Esophagus squamous epithelium (tissue), 5 donors: ENCODE measurements around the gene SLC27A1. TPM values are rescaled to one million over a fixed set of nuclear protein-coding genes. Genes with fewer than 3 reads are reported as not detected.
A peak's percentile ranks its signal among the peaks of the same experiment; 100 is the strongest.

Source experiments
- DNase-seq: peaks from one replicate; lab custom pipeline; 2025; lab: John Stamatoyannopoulos, UW
- H3K27ac ChIP-seq, 4 donors: fragments of 200-600 bp; sonication (generic); one replicate each; pipeline ENCODE4 v1.5.1; 2016 to 2019; ENCODE audit warnings: mild to moderate bottlenecking in 1 of 4
- H3K27me3 ChIP-seq, 4 donors: fragments of 200-600 bp; sonication (generic); 1 replicate in 3 of 4; 2 replicates in 1 of 4; pipeline versions ENCODE4 v1.5.1 to v1.6.0; 2017 to 2021; ENCODE audit warnings: antibody characterized with exemption in 1 of 4
- H3K36me3 ChIP-seq, 3 donors: fragments of 200-600 bp; sonication (generic); one replicate each; pipeline ENCODE4 v1.5.1; 2016 to 2019
- H3K4me1 ChIP-seq, 3 donors: fragments of 200-600 bp; sonication (generic); one replicate each; pipeline ENCODE4 v1.5.1; 2017 to 2019
- H3K4me3 ChIP-seq, 4 donors: fragments of 200-600 bp; sonication (generic); 1 replicate in 3 of 4; 2 replicates in 1 of 4; pipeline ENCODE4 v1.5.1; 2016 to 2019; ENCODE audit warnings: mild to moderate bottlenecking in 2 of 4, moderate library complexity in 1 of 4
- H3K9me3 ChIP-seq, 3 donors: fragments of 200-600 bp; sonication (generic); one replicate each; pipeline ENCODE4 v1.5.1; 2016 to 2019
- POLR2A ChIP-seq, 4 donors: fragments of 450-650 bp; IDR thresholded peaks; one replicate each; pipeline ENCODE4 v1.6.1; 2017; ENCODE audit warnings: antibody characterized with exemption in 4 of 4, mild to moderate bottlenecking in 4 of 4, moderate library complexity in 3 of 4
- WGBS, 2 donors: methylation state at CpG; one replicate each; pipeline ENCODE4 v1.1.5; 2018; 5-methylcytosine and 5-hydroxymethylcytosine counted together
- intact Hi-C: fragments of 100-400 bp; cut with DNase I; formaldehyde crosslinking; loops from one replicate; pipeline ENCODE4 v1.15.0; 2022
- total RNA-seq, 4 donors: library from RNA; depleted of rRNA; stranded (reverse); fragments of >200 nt; gene quantifications; one replicate each; pipeline ENCODE4 v1.1.0, GENCODE V29; 2016
- TF ChIP-seq, protein P1 (sequence below), 6 experiments: fragments of 450-650 bp in 4 of 6; fragments of 200-600 bp in 2 of 6; sonication (generic) in 2 of 6; IDR thresholded peaks; one replicate each; pipeline ENCODE4 v1.5.1; 2016 to 2019; ENCODE audit warnings: antibody characterized with exemption in 6 of 6, mild to moderate bottlenecking in 4 of 6, moderate library complexity in 4 of 6
- donor health status: DM: yes; HTN: yes; CAD: no.

The SLC27A1 gene
- total RNA-seq, 4 donors from 2014 or later: 4.1 to 19.5 (median 8.7) TPM

- TF ChIP-seq, protein P1, sequence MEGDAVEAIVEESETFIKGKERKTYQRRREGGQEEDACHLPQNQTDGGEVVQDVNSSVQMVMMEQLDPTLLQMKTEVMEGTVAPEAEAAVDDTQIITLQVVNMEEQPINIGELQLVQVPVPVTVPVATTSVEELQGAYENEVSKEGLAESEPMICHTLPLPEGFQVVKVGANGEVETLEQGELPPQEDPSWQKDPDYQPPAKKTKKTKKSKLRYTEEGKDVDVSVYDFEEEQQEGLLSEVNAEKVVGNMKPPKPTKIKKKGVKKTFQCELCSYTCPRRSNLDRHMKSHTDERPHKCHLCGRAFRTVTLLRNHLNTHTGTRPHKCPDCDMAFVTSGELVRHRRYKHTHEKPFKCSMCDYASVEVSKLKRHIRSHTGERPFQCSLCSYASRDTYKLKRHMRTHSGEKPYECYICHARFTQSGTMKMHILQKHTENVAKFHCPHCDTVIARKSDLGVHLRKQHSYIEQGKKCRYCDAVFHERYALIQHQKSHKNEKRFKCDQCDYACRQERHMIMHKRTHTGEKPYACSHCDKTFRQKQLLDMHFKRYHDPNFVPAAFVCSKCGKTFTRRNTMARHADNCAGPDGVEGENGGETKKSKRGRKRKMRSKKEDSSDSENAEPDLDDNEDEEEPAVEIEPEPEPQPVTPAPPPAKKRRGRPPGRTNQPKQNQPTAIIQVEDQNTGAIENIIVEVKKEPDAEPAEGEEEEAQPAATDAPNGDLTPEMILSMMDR (IDR thresholded peaks at IDR 0.05): no peak
- TF ChIP-seq POLR2A (IDR thresholded peaks at IDR 0.05): no peak
Observed at GRCh38 chr19:17486545-17487240, 16.4 kb downstream of the SLC27A1 start.

DNA sequence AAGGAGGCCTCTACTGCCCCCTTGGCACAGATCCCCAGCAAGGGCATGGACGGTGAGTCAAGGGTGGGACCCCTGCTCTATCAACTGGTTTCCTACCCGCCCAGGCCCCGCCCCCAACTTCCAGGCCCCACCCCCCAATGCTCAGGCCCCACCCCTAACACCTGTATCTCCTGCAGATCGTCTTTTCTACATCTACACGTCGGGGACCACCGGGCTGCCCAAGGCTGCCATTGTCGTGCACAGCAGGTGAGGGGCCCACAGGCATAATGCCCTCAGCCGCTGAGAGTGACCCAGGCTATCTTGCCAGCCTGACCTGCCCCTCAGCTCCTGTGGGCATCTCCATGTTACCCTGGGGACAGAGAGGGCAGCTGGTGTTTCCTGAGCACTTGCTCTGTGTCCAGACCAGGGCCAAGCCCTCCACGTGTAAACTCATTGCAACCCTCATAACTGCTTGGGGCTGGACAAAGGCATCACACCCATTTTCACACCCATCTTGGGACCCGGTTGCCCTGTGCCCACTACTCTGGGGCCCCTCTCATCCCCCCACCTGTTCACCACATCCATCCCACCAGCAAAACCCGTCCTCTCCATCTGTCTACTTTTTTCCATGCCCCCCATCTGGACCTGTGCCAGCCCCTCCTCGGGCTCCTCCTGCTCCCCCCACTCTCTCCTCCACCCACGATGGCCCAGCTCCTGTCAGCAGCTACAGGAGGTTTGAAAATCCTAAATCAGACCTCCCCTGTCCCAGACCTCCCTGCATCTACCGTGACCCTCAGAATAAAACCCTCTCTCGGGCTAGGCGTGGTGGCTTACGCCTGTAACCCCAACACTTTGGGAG, 17.2 kb downstream of the SLC27A1 start:
- no peak for DNase-seq
- Histone ChIP-seq H3K4me3 (no peak overlapping the region), H3K27ac (no peak overlapping the region), H3K9me3 (no peaks in the 10 kb centered on the region), H3K4me1 (peaks cover 0 to 26% (median 12%) of the 10 kb centered on the region in 3 donors), H3K36me3 (peaks cover 0 to 30% (median 0%) of the 10 kb centered on the region in 3 donors), H3K27me3 (no peaks in the 10 kb centered on the region)
- TF ChIP-seq POLR2A (IDR thresholded peaks at IDR 0.05): no peak
- TF ChIP-seq, protein P1 (IDR thresholded peaks at IDR 0.05): no peak
- intact Hi-C loops: no loop called here
- WGBS, 2 donors: 70 to 74% methylated on average over 9 to 11 of the region's 18 CpGs

More at GRCh38 chr19:17486545-17487240, 16.4 kb downstream of the SLC27A1 start:
- Histone ChIP-seq H3K27me3 (no peaks in the 10 kb centered on the region), H3K36me3 (peaks cover 0 to 30% (median 0%) of the 10 kb centered on the region in 3 donors), H3K27ac (no peak overlapping the region), H3K9me3 (no peaks in the 10 kb centered on the region), H3K4me3 (no peak overlapping the region), H3K4me1 (peaks cover 0 to 29% (median 12%) of the 10 kb centered on the region in 3 donors)
- intact Hi-C loops: no loop called here
- DNase-seq: no peak
- WGBS, 2 donors: 100% methylated on average over 3 of the region's 58 CpGs; no CpG with 5 or more reads in 1 of the 2 donors

DNA sequence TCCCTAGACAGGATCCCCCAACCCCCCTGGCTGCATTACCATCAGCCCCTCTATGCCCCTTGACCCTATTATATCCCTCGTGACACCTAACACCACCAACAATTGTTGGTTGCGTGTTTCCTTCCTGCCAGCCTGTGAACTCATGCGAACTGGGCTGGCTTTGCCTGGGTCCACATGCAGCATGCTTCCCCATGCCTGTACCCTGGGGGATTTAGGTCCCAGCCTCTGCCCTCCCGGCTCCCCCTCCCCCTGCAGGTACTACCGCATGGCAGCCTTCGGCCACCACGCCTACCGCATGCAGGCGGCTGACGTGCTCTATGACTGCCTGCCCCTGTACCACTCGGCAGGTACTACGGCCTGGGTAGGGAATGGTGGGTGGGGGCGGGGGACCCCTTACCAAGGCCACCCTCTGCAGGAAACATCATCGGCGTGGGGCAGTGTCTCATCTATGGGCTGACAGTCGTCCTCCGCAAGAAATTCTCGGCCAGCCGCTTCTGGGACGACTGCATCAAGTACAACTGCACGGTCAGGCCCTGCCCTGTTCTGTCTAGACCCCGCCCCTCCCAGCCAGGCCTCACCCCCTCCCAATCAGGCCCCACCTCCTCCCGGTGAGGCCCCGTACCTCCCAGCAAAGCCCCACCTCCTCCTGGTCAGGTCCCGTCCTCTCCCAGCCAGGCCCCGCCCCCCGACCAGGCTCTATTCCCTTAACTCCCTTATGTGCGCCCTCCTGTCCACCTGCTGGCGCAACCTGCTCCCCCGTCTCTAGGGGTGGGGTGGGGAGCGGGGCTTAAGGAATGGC, 18.5 kb downstream of the SLC27A1 start:
- 34 to 62% methylated on average over 13 to 19 of the region's 31 CpGs for WGBS, 2 donors
- Histone ChIP-seq H3K4me1 (peaks cover 0 to 26% (median 12%) of the 10 kb centered on the region in 3 donors), H3K27ac (peak overlapping the region in 3 of 4 donors; percentile 25 to 45 (median 44)), H3K4me3 (peak overlapping the region in 3 of 4 donors; percentile 22 to 40 (median 30)), H3K36me3 (peaks cover 0 to 25% (median 0%) of the 10 kb centered on the region in 3 donors), H3K27me3 (no peaks in the 10 kb centered on the region), H3K9me3 (no peaks in the 10 kb centered on the region)
- intact Hi-C loops: no loop called here
- no peak for TF ChIP-seq POLR2A (IDR thresholded peaks at IDR 0.05)
- TF ChIP-seq, protein P1 (IDR thresholded peaks at IDR 0.05): peak in 2 of 6 experiments; percentile 19 to 28
- no peak for DNase-seq

DNA sequence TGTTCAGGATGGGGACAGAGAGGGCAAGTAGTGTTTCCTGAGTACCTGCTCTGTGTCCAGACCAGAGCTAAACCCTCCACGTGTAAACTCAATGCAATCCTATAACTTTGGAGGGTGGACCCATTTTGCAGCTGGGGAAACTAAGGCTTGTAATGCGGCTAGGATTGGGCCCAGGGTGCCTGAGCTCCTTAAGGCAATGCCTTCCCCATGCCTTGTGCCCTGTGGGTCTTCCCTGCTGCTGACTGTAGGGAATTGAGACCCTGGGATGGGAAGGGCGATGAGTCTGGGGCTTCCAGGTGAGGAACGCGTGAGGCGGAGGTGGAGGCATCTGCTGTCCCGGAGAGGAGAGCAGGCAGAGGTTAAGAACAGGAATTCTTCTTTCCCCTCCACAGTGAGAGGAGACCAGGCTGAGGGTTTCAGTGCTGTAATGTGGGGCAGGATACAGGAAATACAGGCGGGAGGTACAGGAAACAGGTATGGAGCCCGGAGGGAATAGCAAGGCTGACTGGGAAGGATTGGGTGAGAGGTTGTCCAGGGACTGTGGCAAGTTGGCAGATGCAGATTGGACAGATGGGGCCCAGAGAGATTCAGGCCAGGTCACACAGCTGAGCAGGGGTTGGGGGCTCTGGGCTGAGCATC, 19.2 kb downstream of the SLC27A1 start:
- H3K27ac ChIP-seq: peak overlapping the region in 3 of 4 donors; percentile 23 to 45 (median 44)
- no peak overlapping the region for H3K4me3 ChIP-seq
- intact Hi-C loops: no loop called here
- H3K9me3 ChIP-seq: no peaks in the 10 kb centered on the region
- 74 to 87% methylated on average over 7 to 8 of the region's 9 CpGs for WGBS, 2 donors
- no peak for TF ChIP-seq POLR2A (IDR thresholded peaks at IDR 0.05)
- H3K36me3 ChIP-seq: peaks cover 0 to 22% (median 0%) of the 10 kb centered on the region in 3 donors
- no peaks in the 10 kb centered on the region for H3K27me3 ChIP-seq
- DNase-seq: no peak
- peaks cover 0 to 26% (median 12%) of the 10 kb centered on the region in 3 donors for H3K4me1 ChIP-seq

GRCh38 chr19:17490411-17490810, 20.1 kb downstream of the SLC27A1 start:
- H3K4me3 ChIP-seq: no peak overlapping the region
- peaks cover 0 to 26% (median 12%) of the 10 kb centered on the region in 3 donors for H3K4me1 ChIP-seq
- intact Hi-C loops: no loop called here
- WGBS, 2 donors: 66 to 70% methylated on average over 4 of the region's 4 CpGs
- peak overlapping the region in 1 of 4 donors; percentile 9 for H3K27ac ChIP-seq
- DNase-seq: no peak
- no peaks in the 10 kb centered on the region for H3K27me3 ChIP-seq
- TF ChIP-seq, protein P1 (IDR thresholded peaks at IDR 0.05): no peak
- no peak for TF ChIP-seq POLR2A (IDR thresholded peaks at IDR 0.05)
- peaks cover 0 to 22% (median 0%) of the 10 kb centered on the region in 3 donors for H3K36me3 ChIP-seq
- no peaks in the 10 kb centered on the region for H3K9me3 ChIP-seq
